Measurements from ENCODE around the gene TLE6.
A peak's percentile ranks its signal among the peaks of the same experiment; 100 is the strongest.
"Not testable (repeated sequence)": the region's sequence is repeated elsewhere in the genome, so short reads cannot be mapped to it uniquely, and the experiment has no call there.

The TLE6 gene

GRCh38 chr19:3033595-3034405 is 56.4 kb downstream of the TLE6 start:
- DNase-seq, result no peak
- no peak for TF ChIP-seq CTCF (IDR thresholded peaks at IDR 0.05; ENCODE audit: low read depth, low read length)
- Histone ChIP-seq H3K4me1 (peaks cover 9% of the 10 kb centered on the region), H3K27me3 (peaks cover 10% of the 10 kb centered on the region), H3K4me3 (ENCODE audit: low read depth, low read length) (no peak overlapping the region; the same call in 1 of the 2 replicates), H3K36me3 (no peaks in the 10 kb centered on the region), H3K9me3 (no peaks in the 10 kb centered on the region)

DNA sequence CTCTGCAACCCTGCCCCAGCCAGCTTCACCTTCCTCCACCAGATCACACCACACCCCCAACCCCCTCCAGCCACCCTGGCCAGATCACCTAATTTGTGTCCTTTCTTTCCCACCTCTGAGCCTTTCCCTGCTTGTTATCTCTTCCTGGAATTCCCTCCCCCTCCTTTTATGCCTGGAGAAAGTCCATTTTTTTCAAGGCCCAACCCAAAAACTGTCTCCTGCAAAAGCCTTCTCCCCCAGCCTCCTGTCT is 57.0 kb downstream of the TLE6 start:
- peaks cover 9% of the 10 kb centered on the region for H3K27me3 ChIP-seq

GRCh38 chr19:3034656-3035541 is 57.5 kb downstream of the TLE6 start:
- no peak for TF ChIP-seq CTCF (IDR thresholded peaks at IDR 0.05; ENCODE audit: low read depth, low read length)

More for the DNA sequence above, 57.0 kb downstream of the TLE6 start:
- peaks cover 9% of the 10 kb centered on the region for H3K4me1 ChIP-seq
- peak; percentile 30 for DNase-seq
- H3K36me3 ChIP-seq, result no peaks in the 10 kb centered on the region
- H3K4me3 ChIP-seq (ENCODE audit: low read depth, low read length), result peak overlapping the region; percentile 76
- TF ChIP-seq CTCF (IDR thresholded peaks at IDR 0.05; ENCODE audit: low read depth, low read length), result no peak
- no peaks in the 10 kb centered on the region for H3K9me3 ChIP-seq

GRCh38 chr19:3035542-3036118 is 58.3 kb downstream of the TLE6 start:
- peaks cover 9% of the 10 kb centered on the region for H3K4me1 ChIP-seq
- H3K27me3 ChIP-seq, result no peaks in the 10 kb centered on the region
- H3K9me3 ChIP-seq, result no peaks in the 10 kb centered on the region
- H3K4me3 ChIP-seq (ENCODE audit: low read depth, low read length), result peak overlapping the region; percentile 76
- H3K36me3 ChIP-seq, result no peaks in the 10 kb centered on the region
- TF ChIP-seq CTCF (IDR thresholded peaks at IDR 0.05; ENCODE audit: low read depth, low read length), result no peak
- peak; percentile 99 for DNase-seq

More at GRCh38 chr19:3034656-3035541, 57.5 kb downstream of the TLE6 start:
- Histone ChIP-seq H3K27me3 (peaks cover 5% of the 10 kb centered on the region), H3K4me1 (peaks cover 9% of the 10 kb centered on the region), H3K4me3 (ENCODE audit: low read depth, low read length) (peak overlapping the region; percentile 76), H3K9me3 (no peaks in the 10 kb centered on the region), H3K36me3 (no peaks in the 10 kb centered on the region)
- peak; percentile 34 for DNase-seq

DNA sequence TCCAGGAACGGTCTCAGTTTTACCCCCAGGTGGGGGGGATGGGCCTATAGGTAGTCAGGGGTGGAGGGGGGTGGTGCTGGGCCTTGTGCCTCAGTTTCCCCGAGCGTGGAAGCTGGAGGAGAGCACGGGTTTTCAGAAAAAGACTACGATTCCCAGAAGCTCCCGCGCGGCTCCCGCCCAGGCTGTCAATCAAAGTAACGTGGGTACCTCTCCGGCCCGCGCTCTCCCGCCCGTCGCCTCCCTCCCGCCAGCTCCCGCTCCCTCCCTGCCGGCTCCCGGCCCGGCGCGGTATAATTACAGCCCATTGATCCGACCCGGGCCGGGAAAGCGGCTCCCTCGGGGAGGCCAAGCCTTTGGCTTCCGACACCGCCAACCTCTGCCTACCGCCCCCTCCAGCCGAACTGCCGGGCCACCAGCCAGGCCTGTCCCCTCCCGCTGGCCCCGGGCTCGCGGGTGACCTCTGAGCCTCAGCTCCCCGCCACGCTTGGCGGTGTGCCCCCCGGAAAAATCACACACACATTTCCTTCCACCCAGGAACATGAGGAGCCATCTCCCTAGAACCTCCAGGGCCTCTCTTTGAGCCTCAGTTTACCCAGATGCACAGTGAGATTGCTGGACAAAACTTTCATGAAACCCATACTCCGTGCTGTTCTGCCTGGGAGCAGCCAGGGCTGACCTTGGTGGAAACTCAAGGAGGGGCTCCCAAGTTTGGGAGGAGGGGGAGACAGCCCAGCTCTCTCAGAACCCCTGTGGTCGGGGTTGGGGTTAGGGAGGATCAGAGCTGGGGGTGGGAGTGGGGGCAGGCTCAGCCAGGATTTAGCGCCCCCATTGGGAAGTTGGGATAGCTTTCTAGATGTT is 59.0 kb downstream of the TLE6 start:
- H3K4me1 ChIP-seq, result peaks cover 9% of the 10 kb centered on the region
- H3K4me3 ChIP-seq (ENCODE audit: low read depth, low read length), result peak overlapping the region; percentile 76
- no peaks in the 10 kb centered on the region for H3K9me3 ChIP-seq
- peak; percentile 17; the same call in 1 of the 2 replicates for TF ChIP-seq CTCF (IDR thresholded peaks at IDR 0.05; ENCODE audit: low read depth, low read length)
- no peaks in the 10 kb centered on the region for H3K36me3 ChIP-seq
- peak; percentile 96 for DNase-seq
- H3K27me3 ChIP-seq, result no peaks in the 10 kb centered on the region

DNA sequence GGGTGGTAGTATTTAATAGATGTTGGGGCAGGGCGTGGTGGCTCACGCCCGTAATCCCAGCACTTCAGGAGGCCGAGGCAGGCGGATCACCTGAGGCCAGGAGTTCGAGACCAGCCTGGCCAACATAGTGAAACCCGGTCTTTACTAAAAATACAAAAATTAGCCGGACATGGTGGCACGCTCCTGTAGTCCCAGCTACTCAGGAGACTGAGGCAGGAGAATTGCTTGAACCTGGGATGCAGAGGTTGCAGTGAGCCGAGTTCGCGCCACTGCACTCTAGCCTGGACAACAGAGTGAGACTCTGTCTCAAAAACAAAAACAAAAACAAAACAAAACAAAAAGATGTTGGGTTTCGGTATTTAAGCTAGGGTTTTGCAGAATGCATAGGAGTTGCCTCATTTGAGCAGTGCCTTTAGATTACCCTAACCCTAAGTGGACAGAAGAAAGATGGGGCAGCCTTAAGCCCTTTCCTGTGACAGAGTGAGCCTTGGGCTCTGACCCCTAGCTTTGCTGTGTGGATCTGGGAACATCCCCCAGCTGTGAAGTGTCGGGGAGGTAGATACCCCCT is 59.7 kb downstream of the TLE6 start:
- not testable (repeated sequence) for H3K9me3 ChIP-seq

More for the DNA sequence above, 59.7 kb downstream of the TLE6 start:
- not testable (repeated sequence) for H3K4me3 ChIP-seq (ENCODE audit: low read depth, low read length); H3K36me3 ChIP-seq; DNase-seq; H3K4me1 ChIP-seq; H3K27me3 ChIP-seq

All from BE2C (cell line).